K562 (cell line): ENCODE measurements around the gene DDAH1. TPM values are rescaled to one million over a fixed set of nuclear protein-coding genes. Genes with fewer than 3 reads are reported as not detected.

ENCODE experiments used
- CC2D1A ChIP-seq: fragments of 450-650 bp; IDR thresholded peaks from 2 replicates; pipeline ENCODE4 v1.6.1; 2017; ENCODE audit warnings: mild to moderate bottlenecking
- CREB1 ChIP-seq, 2 experiments: sonication (generic) in 1 of 2; formaldehyde crosslinking in 1 of 2; IDR thresholded peaks; 2 replicates each; pipeline versions ENCODE4 v1.6.1 to v1.8.0; 2012 to 2022; ENCODE audit warnings: inconsistent platforms in 1 of 2, mild to moderate bottlenecking in 1 of 2, missing genetic modification reagents in 1 of 2, moderate library complexity in 1 of 2
- HNRNPL ChIP-seq: fragments of 200-400 bp; formaldehyde crosslinking; IDR thresholded peaks from 2 replicates; pipeline ENCODE4 v1.6.1; 2017; ENCODE audit warnings: low read depth, mild to moderate bottlenecking, low read length
- HOXB6 ChIP-seq: fragments of 250-450 bp; sonication (Bioruptor Pico); IDR thresholded peaks from 2 replicates; pipeline ENCODE4 v1.5.1; 2022; ENCODE audit warnings: mild to moderate bottlenecking, borderline replicate concordance
- NFYB ChIP-seq: IDR thresholded peaks from 2 replicates; pipeline ENCODE4 v1.6.1; 2011; ENCODE audit warnings: mild to moderate bottlenecking, moderate library complexity; ENCODE audit not compliant: insufficient read length; ENCODE audit errors: extremely low read depth
- NRF1 ChIP-seq, 2 experiments: fragments of 450-650 bp; IDR thresholded peaks in 1 of 2; conservative IDR thresholded peaks in 1 of 2; 2 replicates each; pipeline ENCODE4 v1.6.1; 2014; ENCODE audit warnings: mild to moderate bottlenecking in 2 of 2
- RBFOX2 ChIP-seq: fragments of 200-400 bp; formaldehyde crosslinking; IDR thresholded peaks from 2 replicates; pipeline ENCODE4 v1.6.1; 2017; ENCODE audit warnings: low read depth, mild to moderate bottlenecking, low read length, moderate library complexity
- SNRNP70 ChIP-seq: fragments of 200-400 bp; formaldehyde crosslinking; optimal IDR thresholded peaks from 2 replicates; pipeline ENCODE3; 2017; ENCODE audit warnings: low read depth, low read length
- SRSF3 ChIP-seq: fragments of 200-400 bp; formaldehyde crosslinking; IDR thresholded peaks from 2 replicates; pipeline ENCODE4 v1.6.1; 2016; ENCODE audit warnings: mild to moderate bottlenecking, low read length, moderate library complexity; ENCODE audit not compliant: insufficient read depth
- ZNF184 ChIP-seq: sonication (generic); formaldehyde crosslinking; IDR thresholded peaks from 2 replicates; pipeline ENCODE4 v1.5.0; 2020; ENCODE audit warnings: missing genetic modification reagents
- ZNF282 ChIP-seq: sonication (generic); formaldehyde crosslinking; IDR thresholded peaks from 2 replicates; pipeline ENCODE4 v1.8.1; 2023; ENCODE audit warnings: missing genetic modification reagents
- ZNF586 ChIP-seq: fragments of 450-650 bp; formaldehyde crosslinking; conservative IDR thresholded peaks from 2 replicates; pipeline ENCODE4 v1.4.0; 2020; ENCODE audit warnings: mild to moderate bottlenecking, moderate library complexity
- ZSCAN32 ChIP-seq: fragments of 450-650 bp; formaldehyde crosslinking; IDR thresholded peaks from 2 replicates; pipeline ENCODE4 v1.4.0; 2020; ENCODE audit warnings: mild to moderate bottlenecking, moderate library complexity
- polyA plus RNA-seq, 8 experiments: library from polyadenylated mRNA; depleted of rRNA in 4 of 8; stranded (reverse) in 5 of 8; unstranded in 3 of 8; fragments of >200 nt; fragmentation: Nextera tagmentation in 2 of 8; fragmentation: Illumina TruSeq in 1 of 8; extraction: Ambion mirVana in 2 of 8; extraction: Trizol in 1 of 8; gene quantifications; 2 replicates each; pipeline versions ENCODE4 v1.2.1 to v1.2.3, GENCODE V29; 2011 to 2014; ENCODE audit warnings: inconsistent platforms in 1 of 8, missing spikeins in 1 of 8
- total RNA-seq, 7 experiments: library from RNA; depleted of rRNA in 6 of 7; stranded (reverse); fragments of >200 nt in 6 of 7; fragmentation: Illumina TruSeq in 2 of 7; extraction: Trizol in 2 of 7; gene quantifications; 2 replicates each; pipeline versions ENCODE4 v1.2.1 to v1.2.3, GENCODE V29; 2011 to 2021; ENCODE audit warnings: low replicate concordance in 1 of 7
- TF ChIP-seq, protein P1 (sequence below), 2 experiments: fragments of 450-650 bp; IDR thresholded peaks; 2 replicates each; pipeline ENCODE4 v1.6.1; 2018; ENCODE audit warnings: mild to moderate bottlenecking in 2 of 2, low read depth in 1 of 2; ENCODE audit not compliant: partially characterized antibody in 2 of 2
- TF ChIP-seq, protein P2 (sequence below): fragments of 450-650 bp; formaldehyde crosslinking; IDR thresholded peaks from 2 replicates; pipeline ENCODE4 v1.4.0; 2022; ENCODE audit warnings: missing genetic modification characterization
- TF ChIP-seq, protein P3 (sequence below): fragments of 250-450 bp; sonication (Bioruptor Pico); IDR thresholded peaks from 2 replicates; pipeline ENCODE4 v1.8.0; 2021; ENCODE audit warnings: moderate library complexity, mild to moderate bottlenecking, inconsistent platforms
- TF ChIP-seq, protein P4 (sequence below): IDR thresholded peaks from 2 replicates; pipeline ENCODE4 v1.6.1; 2011; ENCODE audit warnings: borderline replicate concordance, low read depth, mild to moderate bottlenecking, moderate library complexity, low read length; ENCODE audit not compliant: insufficient read depth, poor library complexity, severe bottlenecking
- TF ChIP-seq, protein P5 (sequence below): sonication (generic); formaldehyde crosslinking; IDR thresholded peaks from 2 replicates; pipeline ENCODE4 v1.4.0; 2020; ENCODE audit warnings: mild to moderate bottlenecking, missing genetic modification reagents

Gene DDAH1
- total and polyA plus RNA-seq, 9 of the 15 experiments (the other 6 are each of a cell fraction or from before 2014, with no cell fraction given), result 0.04 to 0.24 (median 0.10) TPM

DNA sequence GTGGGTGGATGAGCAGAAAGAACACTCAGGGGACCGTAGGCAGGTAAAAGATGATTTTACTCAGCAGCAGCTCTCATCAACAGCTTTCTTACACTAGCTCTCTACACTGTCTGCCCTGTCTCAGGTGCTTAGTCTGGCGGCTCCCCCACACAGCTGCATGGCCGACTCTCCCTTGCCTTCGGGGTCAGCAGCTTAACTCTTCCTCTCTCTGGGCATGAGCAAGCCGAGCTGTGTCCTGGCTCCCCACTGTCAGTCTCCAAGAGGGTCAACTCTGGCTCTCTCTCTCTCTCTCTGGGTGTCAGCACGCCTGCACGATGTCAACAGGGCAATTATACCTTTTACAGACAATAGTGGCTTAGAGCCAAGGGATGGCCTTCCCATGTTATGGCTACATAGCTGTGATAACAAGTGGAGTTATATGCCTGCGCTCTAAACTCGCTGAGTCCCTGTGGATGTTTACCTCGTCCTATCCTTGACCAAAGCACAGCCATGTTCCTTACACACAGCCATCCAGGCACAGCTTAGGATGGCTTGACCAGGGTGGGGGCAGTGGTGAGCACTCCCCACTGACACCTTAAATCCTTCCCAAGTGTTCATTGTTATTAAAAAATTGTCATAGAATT is 185.4 kb downstream of the DDAH1 start (continued):
- 0 out of 2 replicates have a peak, but pooled peaks have one; percentile 37 for TF ChIP-seq RBFOX2
- no peak for TF ChIP-seq HOXB6 (CRISPR knock-in tag)
- TF ChIP-seq SRSF3, result no peak
- TF ChIP-seq HNRNPL, result no peak
- peak in 1 of 2 experiments; percentile 50; a peak in 3 of 4 replicates for TF ChIP-seq NRF1 (conservative IDR thresholded peaks at IDR 0.05 in 1 of 2, IDR thresholded peaks at IDR 0.05 in 1 of 2)
- TF ChIP-seq, protein P1, sequence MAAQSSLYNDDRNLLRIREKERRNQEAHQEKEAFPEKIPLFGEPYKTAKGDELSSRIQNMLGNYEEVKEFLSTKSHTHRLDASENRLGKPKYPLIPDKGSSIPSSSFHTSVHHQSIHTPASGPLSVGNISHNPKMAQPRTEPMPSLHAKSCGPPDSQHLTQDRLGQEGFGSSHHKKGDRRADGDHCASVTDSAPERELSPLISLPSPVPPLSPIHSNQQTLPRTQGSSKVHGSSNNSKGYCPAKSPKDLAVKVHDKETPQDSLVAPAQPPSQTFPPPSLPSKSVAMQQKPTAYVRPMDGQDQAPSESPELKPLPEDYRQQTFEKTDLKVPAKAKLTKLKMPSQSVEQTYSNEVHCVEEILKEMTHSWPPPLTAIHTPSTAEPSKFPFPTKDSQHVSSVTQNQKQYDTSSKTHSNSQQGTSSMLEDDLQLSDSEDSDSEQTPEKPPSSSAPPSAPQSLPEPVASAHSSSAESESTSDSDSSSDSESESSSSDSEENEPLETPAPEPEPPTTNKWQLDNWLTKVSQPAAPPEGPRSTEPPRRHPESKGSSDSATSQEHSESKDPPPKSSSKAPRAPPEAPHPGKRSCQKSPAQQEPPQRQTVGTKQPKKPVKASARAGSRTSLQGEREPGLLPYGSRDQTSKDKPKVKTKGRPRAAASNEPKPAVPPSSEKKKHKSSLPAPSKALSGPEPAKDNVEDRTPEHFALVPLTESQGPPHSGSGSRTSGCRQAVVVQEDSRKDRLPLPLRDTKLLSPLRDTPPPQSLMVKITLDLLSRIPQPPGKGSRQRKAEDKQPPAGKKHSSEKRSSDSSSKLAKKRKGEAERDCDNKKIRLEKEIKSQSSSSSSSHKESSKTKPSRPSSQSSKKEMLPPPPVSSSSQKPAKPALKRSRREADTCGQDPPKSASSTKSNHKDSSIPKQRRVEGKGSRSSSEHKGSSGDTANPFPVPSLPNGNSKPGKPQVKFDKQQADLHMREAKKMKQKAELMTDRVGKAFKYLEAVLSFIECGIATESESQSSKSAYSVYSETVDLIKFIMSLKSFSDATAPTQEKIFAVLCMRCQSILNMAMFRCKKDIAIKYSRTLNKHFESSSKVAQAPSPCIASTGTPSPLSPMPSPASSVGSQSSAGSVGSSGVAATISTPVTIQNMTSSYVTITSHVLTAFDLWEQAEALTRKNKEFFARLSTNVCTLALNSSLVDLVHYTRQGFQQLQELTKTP (IDR thresholded peaks at IDR 0.05; ENCODE audit: low read depth in 1 of 2, partially characterized antibody in 2 of 2), result no peak
- TF ChIP-seq, protein P2, sequence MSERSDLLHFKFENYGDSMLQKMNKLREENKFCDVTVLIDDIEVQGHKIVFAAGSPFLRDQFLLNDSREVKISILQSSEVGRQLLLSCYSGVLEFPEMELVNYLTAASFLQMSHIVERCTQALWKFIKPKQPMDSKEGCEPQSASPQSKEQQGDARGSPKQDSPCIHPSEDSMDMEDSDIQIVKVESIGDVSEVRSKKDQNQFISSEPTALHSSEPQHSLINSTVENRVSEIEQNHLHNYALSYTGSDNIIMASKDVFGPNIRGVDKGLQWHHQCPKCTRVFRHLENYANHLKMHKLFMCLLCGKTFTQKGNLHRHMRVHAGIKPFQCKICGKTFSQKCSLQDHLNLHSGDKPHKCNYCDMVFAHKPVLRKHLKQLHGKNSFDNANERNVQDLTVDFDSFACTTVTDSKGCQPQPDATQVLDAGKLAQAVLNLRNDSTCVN (CRISPR knock-in tag), result peak; percentile 8; the same call in 1 of the 2 replicates
- TF ChIP-seq, protein P3, sequence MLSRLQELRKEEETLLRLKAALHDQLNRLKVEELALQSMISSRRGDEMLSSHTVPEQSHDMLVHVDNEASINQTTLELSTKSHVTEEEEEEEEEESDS (CRISPR knock-in tag), result no peak
- TF ChIP-seq, protein P4, sequence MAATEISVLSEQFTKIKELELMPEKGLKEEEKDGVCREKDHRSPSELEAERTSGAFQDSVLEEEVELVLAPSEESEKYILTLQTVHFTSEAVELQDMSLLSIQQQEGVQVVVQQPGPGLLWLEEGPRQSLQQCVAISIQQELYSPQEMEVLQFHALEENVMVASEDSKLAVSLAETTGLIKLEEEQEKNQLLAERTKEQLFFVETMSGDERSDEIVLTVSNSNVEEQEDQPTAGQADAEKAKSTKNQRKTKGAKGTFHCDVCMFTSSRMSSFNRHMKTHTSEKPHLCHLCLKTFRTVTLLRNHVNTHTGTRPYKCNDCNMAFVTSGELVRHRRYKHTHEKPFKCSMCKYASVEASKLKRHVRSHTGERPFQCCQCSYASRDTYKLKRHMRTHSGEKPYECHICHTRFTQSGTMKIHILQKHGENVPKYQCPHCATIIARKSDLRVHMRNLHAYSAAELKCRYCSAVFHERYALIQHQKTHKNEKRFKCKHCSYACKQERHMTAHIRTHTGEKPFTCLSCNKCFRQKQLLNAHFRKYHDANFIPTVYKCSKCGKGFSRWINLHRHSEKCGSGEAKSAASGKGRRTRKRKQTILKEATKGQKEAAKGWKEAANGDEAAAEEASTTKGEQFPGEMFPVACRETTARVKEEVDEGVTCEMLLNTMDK, result no peak
- TF ChIP-seq ZNF282 (CRISPR knock-in tag), result no peak
- no peak for TF ChIP-seq ZNF184 (CRISPR knock-in tag)
- no peak for TF ChIP-seq SNRNP70
- TF ChIP-seq ZSCAN32 (CRISPR knock-in tag), result no peak
- TF ChIP-seq, protein P5, sequence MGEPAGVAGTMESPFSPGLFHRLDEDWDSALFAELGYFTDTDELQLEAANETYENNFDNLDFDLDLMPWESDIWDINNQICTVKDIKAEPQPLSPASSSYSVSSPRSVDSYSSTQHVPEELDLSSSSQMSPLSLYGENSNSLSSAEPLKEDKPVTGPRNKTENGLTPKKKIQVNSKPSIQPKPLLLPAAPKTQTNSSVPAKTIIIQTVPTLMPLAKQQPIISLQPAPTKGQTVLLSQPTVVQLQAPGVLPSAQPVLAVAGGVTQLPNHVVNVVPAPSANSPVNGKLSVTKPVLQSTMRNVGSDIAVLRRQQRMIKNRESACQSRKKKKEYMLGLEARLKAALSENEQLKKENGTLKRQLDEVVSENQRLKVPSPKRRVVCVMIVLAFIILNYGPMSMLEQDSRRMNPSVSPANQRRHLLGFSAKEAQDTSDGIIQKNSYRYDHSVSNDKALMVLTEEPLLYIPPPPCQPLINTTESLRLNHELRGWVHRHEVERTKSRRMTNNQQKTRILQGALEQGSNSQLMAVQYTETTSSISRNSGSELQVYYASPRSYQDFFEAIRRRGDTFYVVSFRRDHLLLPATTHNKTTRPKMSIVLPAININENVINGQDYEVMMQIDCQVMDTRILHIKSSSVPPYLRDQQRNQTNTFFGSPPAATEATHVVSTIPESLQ (CRISPR knock-in tag), result no peak
- no peak for TF ChIP-seq CREB1 (IDR thresholded peaks at IDR 0.05)
- TF ChIP-seq CREB1 (CRISPR knock-in tag; IDR thresholded peaks at IDR 0.05), result no peak
- TF ChIP-seq NFYB, result no peak
- TF ChIP-seq CC2D1A, result no peak
- TF ChIP-seq ZNF586 (CRISPR knock-in tag), result no peak; the same call in 1 of the 2 replicates
